Bronchial epithelial cell (primary cell): ENCODE measurements around the gene ABCD3. TPM values are rescaled to one million over a fixed set of nuclear protein-coding genes. Genes with fewer than 3 reads are reported as not detected.

ENCODE experiments used
- DNase-seq: peaks from one replicate; pipeline ENCODE4 v3.0.0-alpha.2; 2010; ENCODE audit warnings: low read depth
- FAIRE-seq: peaks from 2 replicates; lab custom pipeline; 2011; peaks lifted over from hg19 to GRCh38; lab: Jason Lieb, UNC
- H3K27me3 ChIP-seq: 2 replicates; pipeline ENCODE4 v1.5.1; 2011; ENCODE audit warnings: low read length; ENCODE audit not compliant: control insufficient read depth, insufficient read depth
- H3K36me3 ChIP-seq: 2 replicates; pipeline ENCODE4 v1.5.1; 2011; ENCODE audit warnings: low read length; ENCODE audit not compliant: control insufficient read depth, insufficient read depth
- H3K4me3 ChIP-seq: 2 replicates; pipeline ENCODE4 v1.5.1; 2011; ENCODE audit warnings: mild to moderate bottlenecking, low read depth, low read length, control low read depth
- total RNA-seq: library from RNA; depleted of rRNA; stranded (reverse); fragments of >200 nt; gene quantifications from 2 replicates; pipeline ENCODE4 v1.2.1, GENCODE V29; 2014
- TF ChIP-seq, protein P1 (sequence below): IDR thresholded peaks from 2 replicates; pipeline ENCODE4 v1.5.1; 2011; ENCODE audit warnings: mild to moderate bottlenecking, moderate library complexity, low read length, control low read depth, inconsistent platforms; ENCODE audit not compliant: insufficient read depth, severe bottlenecking

The ABCD3 gene
- total RNA-seq, 1 donor from 2014 or later: 29.2 TPM

DNA sequence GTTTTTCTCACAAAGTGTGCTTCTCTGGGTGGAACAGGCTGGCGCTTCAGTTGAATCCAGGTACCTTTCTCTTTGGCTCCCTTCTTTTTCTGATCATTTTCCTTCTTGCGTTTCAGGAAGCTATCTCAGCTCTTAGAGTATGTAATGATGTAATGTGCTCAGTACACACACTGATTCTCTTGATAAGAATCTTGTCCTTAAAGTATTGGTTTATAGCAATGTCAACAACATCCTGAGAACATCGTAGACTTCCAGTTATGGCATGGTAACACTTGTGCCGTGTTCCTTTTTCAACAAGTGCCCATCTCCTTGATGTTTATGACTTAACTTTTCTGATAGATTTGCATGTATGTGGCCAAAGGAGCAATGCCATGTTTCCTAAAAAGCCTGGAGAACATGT lies 11.7 kb upstream of the ABCD3 start:
- Histone ChIP-seq H3K27me3 (no peaks in the 10 kb centered on the region), H3K4me3 (no peak overlapping the region), H3K36me3 (no peaks in the 10 kb centered on the region)
- TF ChIP-seq, protein P1, sequence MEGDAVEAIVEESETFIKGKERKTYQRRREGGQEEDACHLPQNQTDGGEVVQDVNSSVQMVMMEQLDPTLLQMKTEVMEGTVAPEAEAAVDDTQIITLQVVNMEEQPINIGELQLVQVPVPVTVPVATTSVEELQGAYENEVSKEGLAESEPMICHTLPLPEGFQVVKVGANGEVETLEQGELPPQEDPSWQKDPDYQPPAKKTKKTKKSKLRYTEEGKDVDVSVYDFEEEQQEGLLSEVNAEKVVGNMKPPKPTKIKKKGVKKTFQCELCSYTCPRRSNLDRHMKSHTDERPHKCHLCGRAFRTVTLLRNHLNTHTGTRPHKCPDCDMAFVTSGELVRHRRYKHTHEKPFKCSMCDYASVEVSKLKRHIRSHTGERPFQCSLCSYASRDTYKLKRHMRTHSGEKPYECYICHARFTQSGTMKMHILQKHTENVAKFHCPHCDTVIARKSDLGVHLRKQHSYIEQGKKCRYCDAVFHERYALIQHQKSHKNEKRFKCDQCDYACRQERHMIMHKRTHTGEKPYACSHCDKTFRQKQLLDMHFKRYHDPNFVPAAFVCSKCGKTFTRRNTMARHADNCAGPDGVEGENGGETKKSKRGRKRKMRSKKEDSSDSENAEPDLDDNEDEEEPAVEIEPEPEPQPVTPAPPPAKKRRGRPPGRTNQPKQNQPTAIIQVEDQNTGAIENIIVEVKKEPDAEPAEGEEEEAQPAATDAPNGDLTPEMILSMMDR: no peak
- DNase-seq: no peak
- FAIRE-seq: no peak

DNA sequence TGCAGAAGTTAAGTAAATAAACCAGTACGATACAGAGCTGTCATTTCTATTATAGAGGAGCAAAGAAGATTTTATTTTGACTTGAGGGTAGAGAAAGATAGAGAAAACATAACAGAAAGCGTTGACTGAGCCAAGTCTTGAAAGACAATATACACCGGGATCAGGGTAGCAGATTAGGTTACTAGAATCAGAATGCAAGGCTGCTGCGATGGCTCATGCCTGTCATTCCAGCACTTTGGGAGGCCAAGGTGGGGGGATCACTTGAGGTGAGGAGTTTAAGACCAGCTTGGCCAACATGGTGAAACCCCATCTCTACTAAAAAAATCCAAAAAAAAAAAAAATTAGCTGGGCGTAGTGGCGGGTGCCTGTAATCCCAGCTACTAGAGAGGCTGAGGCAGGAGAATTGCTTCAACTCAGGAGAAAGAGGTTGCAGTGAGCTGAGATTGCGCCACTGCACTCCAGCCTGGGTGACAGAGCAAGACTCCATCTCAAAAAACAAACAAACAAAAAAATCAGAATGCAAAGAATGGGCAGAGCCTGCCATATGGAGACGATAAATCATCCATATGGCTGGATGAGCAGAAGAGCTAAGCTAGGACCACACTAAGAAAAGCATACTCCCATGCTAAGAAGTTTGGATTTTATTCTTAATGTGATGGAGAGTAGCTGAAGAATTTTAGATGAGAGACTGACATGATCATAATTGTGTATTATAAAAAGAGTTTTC lies 9.9 kb upstream of the ABCD3 start:
- TF ChIP-seq, protein P1: no peak
- no peak for FAIRE-seq
- Histone ChIP-seq H3K27me3 (no peaks in the 10 kb centered on the region), H3K4me3 (no peak overlapping the region), H3K36me3 (no peaks in the 10 kb centered on the region)
- no peak for DNase-seq

DNA sequence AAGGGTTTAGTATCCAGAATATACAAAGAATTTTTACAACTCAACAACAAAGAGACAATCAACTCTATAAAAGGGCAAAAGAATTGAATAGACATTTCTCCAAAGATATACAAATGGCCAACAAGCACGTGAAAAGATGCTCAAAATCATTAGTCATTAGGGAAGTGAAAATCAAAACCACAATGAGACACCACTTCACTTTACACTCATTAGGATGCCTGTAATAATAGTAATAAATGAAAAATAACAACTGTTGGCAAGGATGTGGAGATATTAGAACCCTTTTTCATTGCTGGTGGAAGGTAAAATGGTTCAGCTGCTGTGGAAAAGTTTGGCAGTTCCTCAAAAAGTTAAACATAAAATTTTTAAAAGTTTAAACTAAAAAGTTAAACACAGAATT lies 7.0 kb upstream of the ABCD3 start:
- peak; percentile 75 for DNase-seq
- no peaks in the 10 kb centered on the region for H3K36me3 ChIP-seq
- no peak overlapping the region for H3K4me3 ChIP-seq
- H3K27me3 ChIP-seq: no peaks in the 10 kb centered on the region
- FAIRE-seq: no peak
- TF ChIP-seq, protein P1: no peak

DNA sequence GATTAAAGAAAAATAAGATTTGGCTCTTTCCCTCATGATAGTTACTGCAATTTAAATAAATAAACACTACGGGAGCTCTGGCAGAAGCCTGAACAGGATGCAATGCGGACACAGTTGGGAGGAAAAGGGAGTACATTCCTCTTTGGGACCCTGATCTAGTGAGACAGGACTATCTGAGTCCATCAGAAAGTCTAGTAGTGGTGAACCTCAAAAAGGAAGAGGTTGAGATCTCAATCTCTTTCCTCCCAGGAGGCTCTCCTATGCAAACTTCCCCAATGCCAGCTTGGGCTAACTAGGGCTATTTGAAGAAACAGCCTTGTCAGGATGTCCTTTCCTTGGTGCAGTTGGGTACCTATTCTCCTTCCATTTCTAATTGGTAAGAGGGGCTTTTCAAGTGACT lies 4.9 kb upstream of the ABCD3 start:
- TF ChIP-seq, protein P1: no peak
- no peak for DNase-seq
- Histone ChIP-seq H3K36me3 (no peaks in the 10 kb centered on the region), H3K27me3 (no peaks in the 10 kb centered on the region), H3K4me3 (no peak overlapping the region)
- FAIRE-seq: no peak

DNA sequence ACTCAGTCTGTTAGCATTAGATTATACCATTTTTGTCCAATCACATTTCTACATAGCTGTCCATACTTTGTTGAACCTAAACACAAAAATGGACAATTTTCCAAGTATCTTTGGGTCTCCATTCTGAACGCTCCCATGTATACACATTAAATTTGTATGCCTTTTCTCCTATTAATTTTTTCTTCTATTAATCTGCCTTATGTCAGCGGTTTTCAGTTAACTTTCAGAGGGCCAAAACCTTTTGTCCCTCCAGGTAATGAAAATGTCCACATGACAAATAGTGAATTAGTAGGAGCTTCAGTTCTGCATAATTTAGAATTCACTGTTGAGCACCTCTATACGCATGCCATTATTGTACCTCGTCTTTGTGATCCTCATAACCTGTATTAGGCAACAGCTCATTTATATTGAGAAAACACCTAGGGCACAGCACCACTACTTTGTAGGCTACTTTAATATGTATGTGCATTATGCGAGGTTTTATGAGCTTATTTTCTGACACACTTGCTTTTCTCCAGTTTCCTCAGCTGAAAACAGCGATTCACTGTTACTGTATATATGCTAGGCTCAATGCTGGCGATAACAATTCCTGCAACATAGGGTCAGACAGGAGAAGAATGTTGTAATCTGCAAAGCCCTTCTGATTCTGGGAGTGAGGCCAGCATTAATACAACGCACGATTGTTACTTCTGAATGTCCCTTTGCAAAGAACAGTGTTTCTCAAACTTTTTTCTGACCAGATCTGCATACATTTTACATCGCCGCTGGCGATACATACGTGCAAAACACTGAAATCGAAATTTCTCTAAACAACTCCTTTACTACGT lies 1.1 kb upstream of the ABCD3 start:
- Histone ChIP-seq H3K27me3 (no peaks in the 10 kb centered on the region), H3K4me3 (peak overlapping the region; percentile 95), H3K36me3 (no peaks in the 10 kb centered on the region)
- DNase-seq: peak; percentile 71
- FAIRE-seq: no peak
- TF ChIP-seq, protein P1: no peak
